Fibroblast of skin of abdomen (primary cell): ENCODE data around the gene ERGIC1.
"Not testable (repeated sequence)": the region's sequence is repeated elsewhere in the genome, so short reads cannot be mapped to it uniquely, and the experiment has no call there.

Source experiments
- DNase-seq: peaks from one replicate; pipeline ENCODE4 v3.0.0-alpha.2; 2013

The ERGIC1 gene

DNA sequence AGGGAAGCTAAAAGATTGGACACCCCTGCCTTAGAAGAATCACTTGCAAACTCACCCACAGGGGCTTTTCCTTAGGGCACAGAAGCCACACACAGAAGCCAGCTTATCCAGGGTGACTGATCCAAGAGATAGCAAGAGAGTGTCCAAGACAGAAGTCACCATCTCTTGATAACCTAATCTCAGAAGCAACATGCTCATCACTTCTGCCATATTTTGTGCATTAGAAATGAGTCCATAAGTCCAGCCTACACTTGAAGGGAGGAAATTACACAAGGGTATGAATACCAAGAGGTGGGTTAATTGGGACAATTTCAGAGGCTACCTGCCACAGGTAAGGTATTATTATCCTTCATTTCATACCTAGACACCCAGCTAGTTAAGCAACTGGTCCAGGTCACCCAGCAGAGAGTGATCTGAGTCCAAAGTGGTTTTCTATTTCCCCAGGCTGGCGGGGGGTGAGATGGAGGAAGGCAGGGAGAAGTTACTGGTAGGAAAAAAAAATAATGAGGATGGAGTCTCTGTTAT is 3.7 kb upstream of the ERGIC1 start:
- no peak for DNase-seq

DNA sequence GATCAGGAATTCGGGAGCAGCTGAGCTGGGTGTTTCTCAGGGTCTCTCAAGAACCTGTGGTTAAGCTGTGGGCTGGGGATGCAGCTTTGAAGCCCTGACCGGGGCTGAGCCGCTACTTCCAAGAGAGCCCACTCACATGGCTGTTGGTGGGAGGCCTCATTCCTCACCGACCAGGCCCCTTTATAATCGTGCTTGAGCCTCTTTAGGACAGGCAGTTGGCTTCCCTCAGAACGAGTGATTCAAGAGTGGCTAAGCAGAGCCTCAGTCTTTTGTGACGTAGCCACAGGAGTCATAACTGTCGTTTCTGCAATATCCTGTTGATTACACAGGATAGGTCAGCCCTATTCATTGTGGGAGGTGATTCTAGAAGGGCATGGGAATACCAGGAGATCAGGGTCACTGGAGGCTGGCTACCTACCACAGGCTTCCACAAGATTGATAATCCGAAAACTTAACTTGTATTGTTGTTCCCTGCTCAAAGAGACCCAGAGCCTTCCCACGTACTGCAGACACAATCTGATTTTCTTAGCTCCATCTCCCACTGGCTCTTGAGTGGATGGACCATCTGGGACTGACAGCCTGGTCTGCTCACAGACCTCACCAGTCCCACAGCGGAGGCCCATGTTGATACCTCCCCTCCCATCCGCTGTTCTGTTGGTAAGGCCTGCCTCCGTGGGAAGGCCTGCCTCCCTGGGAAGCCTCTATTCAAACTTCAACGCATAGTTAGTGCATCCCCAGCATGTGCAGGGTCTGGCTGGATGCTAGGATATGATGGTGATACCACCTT is 3.0 kb upstream of the ERGIC1 start:
- peak; percentile 73 for DNase-seq

DNA sequence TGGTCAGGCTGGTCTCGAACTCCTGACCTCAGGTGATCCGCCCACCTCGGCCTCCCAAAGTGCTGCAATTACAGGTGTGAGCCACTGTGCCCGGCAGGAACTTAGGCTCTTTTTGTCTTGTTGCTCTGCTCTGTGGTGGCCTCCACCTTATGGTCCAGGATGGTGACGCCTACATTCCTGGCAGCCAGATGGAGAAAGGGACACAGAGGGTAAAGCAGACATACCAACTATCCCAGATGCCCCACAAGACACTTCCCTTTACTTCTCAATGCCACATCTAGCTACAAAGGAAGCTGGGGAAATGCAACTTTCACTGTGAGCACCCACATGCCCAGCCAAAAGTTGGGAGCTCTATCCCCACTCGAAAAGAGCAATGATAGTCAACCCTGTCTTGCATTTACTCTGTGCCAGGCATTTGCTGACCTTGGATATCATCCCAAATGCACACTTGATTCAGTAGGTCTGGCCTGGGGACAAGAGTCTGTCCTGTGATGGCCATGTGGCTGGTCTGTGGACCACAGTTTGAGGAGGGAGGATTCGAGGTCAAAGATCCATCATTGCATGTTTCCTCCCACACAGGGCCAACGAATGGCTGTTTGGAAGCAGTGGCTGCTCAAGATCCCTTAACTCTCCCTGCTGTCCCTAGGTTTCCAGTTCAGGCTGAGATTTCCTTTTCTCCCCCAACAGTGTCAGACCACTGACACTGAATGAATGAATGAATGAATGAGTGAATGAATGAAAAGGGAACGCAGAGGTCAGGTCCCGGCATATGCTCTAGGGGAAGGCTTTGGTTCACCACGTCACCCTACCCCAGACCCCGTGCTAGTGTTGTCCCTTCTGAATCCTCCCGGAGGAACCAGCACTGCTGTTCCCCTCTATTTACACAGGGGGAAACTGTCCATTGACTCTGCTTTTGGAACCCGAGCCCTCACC is 1.4 kb upstream of the ERGIC1 start:
- no peak for DNase-seq

DNA sequence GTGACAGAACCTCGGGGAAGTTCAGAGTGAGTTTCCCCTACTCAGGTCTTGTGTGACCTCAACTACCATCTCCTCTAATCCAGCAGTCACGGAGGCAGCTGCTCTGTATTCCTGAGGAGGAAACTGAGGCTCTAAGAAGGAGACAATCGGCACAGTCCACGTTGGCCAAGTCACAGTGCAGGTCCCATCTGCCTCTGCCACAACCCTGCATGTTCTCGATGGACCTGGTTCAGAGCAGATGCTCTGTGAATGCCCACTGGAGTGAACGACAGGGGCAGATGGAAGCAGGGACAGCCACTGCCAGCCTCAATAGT is 722 bp upstream of the ERGIC1 start:
- no peak for DNase-seq

DNA sequence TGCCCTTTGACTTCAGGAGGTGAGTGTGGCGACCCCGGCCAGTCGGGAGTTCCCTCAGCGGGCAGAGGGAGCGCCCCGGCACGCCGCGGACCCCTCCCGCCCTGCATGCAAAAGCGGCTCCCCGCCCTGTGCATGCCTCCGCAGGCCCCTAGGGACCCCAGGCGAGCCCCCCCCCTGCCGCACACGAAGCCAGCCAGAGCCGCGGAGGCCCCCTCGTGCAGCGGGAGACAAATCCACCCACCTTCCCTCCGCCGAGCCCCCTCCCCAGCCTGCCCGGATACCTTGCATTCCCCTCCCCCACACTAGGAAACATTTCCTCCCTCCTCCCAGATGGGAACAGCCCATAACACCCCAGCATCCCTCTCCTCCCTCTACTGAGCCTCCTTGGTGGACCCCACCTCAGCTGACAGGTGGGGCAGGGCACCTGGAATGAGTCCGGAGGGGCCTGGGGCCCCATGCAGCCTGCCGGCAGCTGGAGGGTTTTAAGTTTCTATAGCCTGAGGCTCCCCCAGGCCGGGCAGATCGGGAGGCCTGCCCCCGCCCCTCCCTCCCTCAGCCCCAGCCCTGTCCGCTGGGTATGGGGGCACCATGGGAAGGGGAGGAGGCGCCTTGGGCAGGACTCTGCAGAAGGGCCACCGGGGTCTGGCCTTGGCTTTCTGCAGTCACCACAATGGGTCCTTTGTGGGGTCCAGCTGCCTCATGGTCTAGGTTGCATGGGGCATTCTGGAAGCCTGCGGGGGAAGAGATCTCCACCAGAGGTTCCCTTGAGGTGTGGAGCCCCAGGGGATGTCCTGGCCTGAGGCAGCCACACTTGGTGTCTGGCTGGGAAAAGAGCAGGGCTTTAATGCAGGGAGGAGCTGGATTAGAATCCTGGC is 601 bp downstream of the ERGIC1 start:
- DNase-seq, result no peak

GRCh38 chr5:172835290-172835993 is 1.4 kb downstream of the ERGIC1 start:
- DNase-seq, result no peak

DNA sequence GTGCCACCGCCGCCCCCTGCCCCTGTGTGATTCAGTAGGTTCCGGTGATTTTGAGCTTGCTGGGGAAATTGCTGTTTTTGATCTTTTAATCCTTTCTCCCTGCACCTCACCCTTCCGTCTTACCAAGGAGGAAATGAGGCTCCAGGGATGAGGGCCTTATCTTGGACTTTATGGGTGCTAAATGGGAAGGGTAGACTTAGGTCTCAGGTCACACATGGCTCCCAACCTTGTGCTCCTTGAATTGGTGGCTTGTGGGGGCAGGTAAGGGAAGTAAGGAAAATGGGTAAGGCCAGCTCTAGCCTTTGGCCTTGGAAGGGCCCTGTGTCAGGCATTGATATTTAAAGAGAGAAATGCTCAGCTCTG is 1.9 kb downstream of the ERGIC1 start:
- no peak for DNase-seq

DNA sequence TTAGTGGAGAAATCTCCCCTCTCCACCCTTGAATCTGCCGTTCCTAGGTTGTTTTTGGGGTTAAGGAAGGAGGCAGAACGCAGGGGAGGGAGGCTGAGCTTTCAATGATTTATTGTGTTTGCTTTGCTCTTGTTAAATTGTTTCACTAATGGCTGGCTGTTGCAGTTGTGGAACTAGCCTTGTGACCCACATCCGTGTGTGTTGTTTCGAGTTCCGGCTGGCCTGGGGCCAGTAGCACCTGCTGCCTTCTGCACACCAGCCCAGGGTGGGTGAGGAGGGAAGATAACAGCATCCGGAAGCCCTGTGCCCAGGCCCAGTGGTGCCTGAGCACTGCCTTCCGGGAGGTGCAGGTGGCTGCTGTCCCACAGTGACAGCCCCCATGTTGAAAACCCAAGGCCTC is 3.6 kb downstream of the ERGIC1 start:
- no peak for DNase-seq

DNA sequence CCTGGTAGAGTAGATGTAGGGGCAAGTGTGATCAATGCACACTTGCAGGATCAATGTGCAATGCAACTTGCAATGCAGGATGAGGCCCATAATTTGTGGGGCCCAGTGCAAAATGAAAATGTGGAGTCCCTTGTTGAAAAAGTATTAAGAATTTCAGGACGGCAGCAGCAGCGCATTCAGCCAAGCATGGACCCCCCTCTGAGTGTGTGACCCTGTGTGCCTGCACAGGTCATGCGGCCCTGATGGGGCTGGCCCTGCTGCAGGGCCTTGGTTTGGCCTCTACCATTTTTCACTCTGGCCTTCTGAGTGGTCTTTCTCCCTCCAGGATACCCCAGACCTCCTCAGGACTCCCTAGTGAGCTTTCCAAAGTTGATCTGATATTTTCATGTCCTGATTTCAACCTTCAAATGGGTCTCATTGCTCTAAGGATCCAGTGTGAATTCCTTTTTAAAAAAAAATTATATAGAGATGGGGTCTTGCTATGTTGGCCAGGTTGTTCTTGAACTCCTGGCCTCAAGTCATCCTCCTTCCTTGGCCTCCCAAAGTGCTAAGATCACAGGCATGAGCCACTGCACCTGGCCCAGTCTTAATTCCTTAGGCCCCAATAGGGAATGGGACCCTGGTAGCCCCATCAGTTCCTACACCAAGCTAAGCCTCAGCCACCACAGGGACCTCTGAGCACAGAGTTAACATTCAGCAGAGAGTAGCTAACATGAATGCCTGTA is 4.3 kb downstream of the ERGIC1 start:
- DNase-seq, result no peak

GRCh38 chr5:172839669-172840431 is 5.8 kb downstream of the ERGIC1 start:
- DNase-seq, result no peak

- DNase-seq, result no peak
Observed at GRCh38 chr5:172840432-172841154, 6.5 kb downstream of the ERGIC1 start.

DNA sequence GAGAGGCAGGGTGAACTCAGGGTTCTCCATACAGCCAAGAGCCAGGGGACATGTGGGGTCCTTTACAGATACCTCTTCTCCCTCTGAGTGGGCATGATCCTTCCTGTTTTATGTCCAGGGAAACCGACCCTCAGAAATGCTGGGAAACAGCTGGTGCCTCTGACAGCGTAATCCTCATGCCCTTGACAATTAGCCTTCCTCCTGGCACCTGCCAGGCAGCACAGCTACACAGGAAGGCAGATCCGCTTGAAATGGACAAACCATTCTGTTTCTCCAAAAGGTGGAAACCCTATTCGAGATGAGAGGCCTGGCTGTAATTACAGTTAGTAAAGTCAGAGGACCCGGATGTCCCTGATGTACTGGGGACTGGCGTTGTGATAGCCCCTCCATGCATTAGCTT is 7.2 kb downstream of the ERGIC1 start:
- no peak for DNase-seq

GRCh38 chr5:172843825-172844576 is 9.9 kb downstream of the ERGIC1 start:
- DNase-seq, result no peak

GRCh38 chr5:172844577-172844838 is 10.5 kb downstream of the ERGIC1 start:
- no peak for DNase-seq

DNA sequence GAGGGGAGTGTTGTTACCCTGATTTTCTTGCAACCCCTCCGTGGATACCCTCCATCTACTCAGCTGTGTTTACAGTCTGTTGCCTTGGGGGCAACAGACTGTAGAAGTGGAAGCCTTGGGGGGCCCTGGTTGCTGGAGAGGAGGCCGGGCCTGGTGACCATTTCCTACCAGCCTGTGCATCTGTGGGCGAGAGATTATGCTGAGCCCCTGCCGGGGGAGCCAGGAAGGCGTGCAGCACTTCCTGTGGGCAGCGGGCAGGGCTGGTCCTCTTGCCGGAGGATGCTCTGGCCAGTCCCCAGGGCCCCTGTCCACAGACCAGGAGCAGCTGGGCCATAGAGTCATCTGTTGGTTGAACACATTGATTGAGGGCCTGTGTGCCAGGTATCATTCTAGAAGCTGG is 11.1 kb downstream of the ERGIC1 start:
- DNase-seq, result no peak

- no peak for DNase-seq
Observed at GRCh38 chr5:172845576-172845975, 11.5 kb downstream of the ERGIC1 start.

DNA sequence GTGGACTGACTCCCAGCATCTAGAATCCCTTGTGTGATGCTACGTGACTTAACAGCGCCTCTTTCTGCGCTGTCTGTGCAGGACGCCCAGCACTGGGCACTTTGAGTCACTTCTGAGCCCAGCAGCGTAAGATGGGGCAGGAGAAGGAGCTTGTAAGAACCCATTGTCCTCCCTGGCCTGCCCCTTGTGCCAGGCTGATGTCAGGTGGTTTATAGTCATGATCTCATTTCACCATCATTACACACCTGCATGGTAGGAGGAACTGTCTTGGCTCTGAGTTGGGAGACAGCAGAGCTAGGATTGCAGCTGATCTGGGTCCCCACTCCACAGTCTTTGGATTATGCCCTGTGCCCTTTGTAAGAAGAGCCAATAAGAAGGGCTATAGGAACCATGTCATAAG is 12.2 kb downstream of the ERGIC1 start:
- no peak for DNase-seq

- no peak for DNase-seq
Observed at GRCh38 chr5:172846677-172847076, 12.6 kb downstream of the ERGIC1 start.

- not testable (repeated sequence) for DNase-seq
Observed at GRCh38 chr5:172847584-172847983, 13.5 kb downstream of the ERGIC1 start.
